AG09309 (cell line): Measurements from ENCODE around the gene CA10.
A peak's percentile ranks its signal among the peaks of the same experiment; 100 is the strongest.

Source experiments
- DNase-seq: peaks from one replicate; pipeline ENCODE4 v3.0.0-alpha.2; 2010; ENCODE audit warnings: low read depth
- H3K4me3 ChIP-seq: 2 replicates; pipeline ENCODE4 v1.5.1; 2011; ENCODE audit warnings: mild to moderate bottlenecking, low read depth, low read length, moderate library complexity; ENCODE audit not compliant: control insufficient read depth
- CTCF ChIP-seq: IDR thresholded peaks from 2 replicates; pipeline ENCODE4 v1.5.1; 2011; ENCODE audit warnings: mild to moderate bottlenecking, low read depth, low read length, inconsistent platforms; ENCODE audit not compliant: insufficient read depth, control insufficient read depth; ENCODE audit errors: missing control alignments

CA10 gene

DNA sequence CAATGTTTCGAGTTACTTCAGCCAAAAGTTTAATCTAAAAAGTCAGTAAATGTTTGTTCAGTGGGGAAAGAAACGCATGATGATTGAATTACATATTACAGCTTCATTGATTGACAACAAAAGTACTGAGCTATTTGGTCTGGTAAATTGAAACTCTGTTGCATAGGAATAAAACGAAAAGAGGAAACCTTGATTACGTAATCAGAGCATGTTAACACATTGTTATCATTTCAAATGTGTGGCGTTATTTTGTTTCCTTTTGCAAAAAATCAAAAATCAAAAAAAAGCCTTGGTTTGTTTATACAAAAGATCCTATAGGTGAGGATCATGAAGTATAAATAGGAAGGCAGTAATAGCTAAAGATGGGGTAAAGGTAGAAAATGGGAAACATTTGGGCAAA, 19.5 kb upstream of the CA10 start:
- no peak for TF ChIP-seq CTCF
- no peak overlapping the region for H3K4me3 ChIP-seq
- no peak for DNase-seq

DNA sequence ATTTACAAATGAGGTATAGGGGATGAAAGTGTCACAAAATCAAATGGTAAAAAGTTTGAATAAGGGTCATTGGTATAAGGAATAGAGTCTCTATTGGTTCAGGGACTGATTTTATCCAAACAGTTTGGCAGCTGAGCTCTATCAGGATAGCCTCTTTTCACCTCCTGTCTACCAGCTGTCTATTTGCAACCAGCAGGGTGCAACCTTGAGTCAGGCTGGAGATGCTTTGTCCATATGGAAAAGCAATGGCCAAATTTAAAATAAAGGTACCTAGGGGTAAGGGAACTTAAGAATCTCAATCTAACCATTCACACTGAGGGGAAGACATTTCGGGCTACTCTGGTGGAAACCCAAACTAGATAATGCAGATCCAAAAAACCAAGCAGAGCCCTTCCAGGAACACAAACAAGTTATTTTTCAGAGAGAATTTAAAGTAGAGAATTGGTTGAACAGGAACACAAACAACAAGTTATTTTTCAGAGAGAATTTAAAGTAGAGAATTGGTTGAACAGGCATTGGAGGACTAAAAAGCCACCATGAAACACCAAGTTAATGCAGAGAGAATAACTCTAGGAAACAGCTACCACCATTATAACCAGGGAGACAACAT, 12.6 kb upstream of the CA10 start:
- peak; percentile 19 for TF ChIP-seq CTCF
- H3K4me3 ChIP-seq = no peak overlapping the region
- no peak for DNase-seq

GRCh38 chr17:52160136-52160567, 1.6 kb upstream of the CA10 start:
- no peak overlapping the region for H3K4me3 ChIP-seq
- no peak for TF ChIP-seq CTCF
- DNase-seq = no peak

DNA sequence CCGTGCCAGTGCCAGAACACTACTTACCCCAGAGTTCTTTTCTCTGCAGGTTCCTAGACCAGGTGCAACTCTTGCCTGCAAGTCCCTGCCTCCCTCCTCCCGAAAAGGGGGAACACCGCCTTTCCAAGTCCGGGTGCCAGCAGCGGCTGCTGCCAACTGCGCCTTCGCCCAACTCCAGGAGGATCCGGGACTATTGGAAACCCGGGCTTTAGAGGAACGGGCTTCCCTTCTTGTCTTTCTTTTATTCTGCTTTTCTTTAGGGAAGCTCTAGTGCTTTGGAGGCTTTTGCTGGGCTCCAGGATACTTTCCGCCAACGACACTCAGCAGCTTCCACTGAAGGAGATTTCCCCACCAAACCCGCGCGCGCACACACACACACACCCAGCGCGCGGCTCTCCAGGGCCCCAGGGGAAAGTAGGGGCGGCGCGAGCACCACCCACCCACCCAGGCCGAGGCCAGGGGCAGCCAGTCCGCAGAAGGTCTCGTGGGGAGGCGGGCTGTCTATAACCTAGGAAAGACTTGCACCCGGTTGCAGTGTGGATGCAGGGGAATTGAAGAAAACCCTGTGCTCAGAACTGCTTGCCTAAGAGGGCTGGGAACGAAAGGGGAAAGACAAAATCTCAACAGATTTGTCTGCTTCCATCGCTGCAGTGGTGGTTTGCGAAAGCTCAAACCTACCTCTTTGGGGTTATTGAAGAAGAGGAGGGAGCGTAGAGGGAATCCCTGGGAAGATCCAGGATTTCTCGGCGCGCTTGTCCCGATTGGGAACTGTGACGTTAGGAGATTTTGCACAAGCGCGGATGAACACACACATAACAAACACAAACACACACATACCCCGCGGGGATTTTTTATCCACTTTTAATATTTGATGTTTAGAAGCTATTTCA, 977 bp upstream of the CA10 start:
- no peak for TF ChIP-seq CTCF
- no peak overlapping the region for H3K4me3 ChIP-seq
- no peak for DNase-seq

DNA sequence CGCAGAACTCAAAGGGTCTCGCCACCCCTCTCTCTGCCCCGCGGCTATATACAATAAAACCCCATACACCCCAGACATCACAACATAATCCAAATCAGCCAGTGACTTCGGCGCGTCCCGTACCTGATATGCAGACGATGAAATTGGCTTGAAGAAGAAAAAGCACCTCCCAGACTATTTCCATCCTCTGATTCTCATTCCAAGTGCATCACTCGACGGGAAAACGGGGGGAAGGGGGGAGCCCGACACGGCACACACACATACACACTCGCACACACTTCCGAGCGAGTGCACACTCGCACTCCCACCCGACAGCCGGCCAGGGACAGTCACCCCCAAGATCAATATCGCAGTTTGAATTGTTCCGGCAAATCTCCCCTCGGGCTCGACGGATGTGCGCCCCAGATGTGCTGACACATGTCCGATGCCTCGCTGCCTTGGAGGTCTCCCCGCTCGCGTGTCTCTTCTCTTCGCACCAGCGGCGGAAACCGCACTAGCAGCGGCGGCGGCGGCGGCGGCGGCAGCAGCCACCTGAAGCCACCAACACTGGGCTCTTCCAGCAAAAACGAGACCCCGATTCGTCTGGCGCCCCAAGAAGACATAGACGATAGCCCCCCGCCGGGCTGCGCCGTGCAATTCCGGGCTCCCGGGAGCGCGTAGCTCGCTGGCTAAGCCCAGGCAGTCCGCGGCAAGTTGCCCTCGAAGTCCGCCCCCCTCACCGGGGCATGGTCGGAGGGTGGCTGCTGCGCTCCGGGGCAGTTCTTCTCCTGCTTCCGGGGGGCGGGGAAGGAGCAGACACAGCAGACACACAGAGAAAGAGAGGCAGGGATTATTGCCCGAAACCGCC, 688 bp downstream of the CA10 start:
- H3K4me3 ChIP-seq = no peak overlapping the region
- TF ChIP-seq CTCF = no peak
- no peak for DNase-seq

- no peak for TF ChIP-seq CTCF
- DNase-seq = no peak
- no peak overlapping the region for H3K4me3 ChIP-seq
These were observed 1.6 kb downstream of the CA10 start for GRCh38 chr17:52156576-52157570.
